GM19035 (cell line): ENCODE data around the gene KRTAP4-1.
"Not testable (repeated sequence)": the region's sequence is repeated elsewhere in the genome, so short reads cannot be mapped to it uniquely, and the experiment has no call there.

ENCODE experiments used
- ATAC-seq: cut with Tn5 transposase; IDR thresholded peaks from one replicate; pipeline ENCODE4 v1.9.1; 2021; ENCODE audit not compliant: unreplicated experiment

KRTAP4-1 gene

GRCh38 chr17:41176744-41177387 is 7.8 kb downstream of the KRTAP4-1 start:
- no peak for ATAC-seq

GRCh38 chr17:41171886-41172285 is 12.8 kb downstream of the KRTAP4-1 start:
- no peak for ATAC-seq

GRCh38 chr17:41168121-41168520 is 16.6 kb downstream of the KRTAP4-1 start, which contains the start of gene KRTAP4-3:
KRTAP4-3 (minus strand) TSS chr17:41168221; CDS start chr17:41168172, 49 bp downstream.
- ATAC-seq: no peak

GRCh38 chr17:41167561-41167960 is 17.1 kb downstream of the KRTAP4-1 start:
- no peak for ATAC-seq

- no peak for ATAC-seq
These were observed 20.9 kb downstream of the KRTAP4-1 start for GRCh38 chr17:41163828-41164227.

GRCh38 chr17:41160648-41161047 is 24.1 kb downstream of the KRTAP4-1 start, which contains the start of gene KRTAP4-4:
KRTAP4-4 (minus strand) TSS chr17:41160748; CDS start chr17:41160691, 57 bp downstream.
- ATAC-seq: no peak

GRCh38 chr17:41160190-41160589 is 24.5 kb downstream of the KRTAP4-1 start:
- ATAC-seq: not testable (repeated sequence)

- ATAC-seq: no peak
These were observed 30.9 kb downstream of the KRTAP4-1 start for GRCh38 chr17:41153856-41154255.

GRCh38 chr17:41151525-41151924 is 33.2 kb downstream of the KRTAP4-1 start:
- ATAC-seq: no peak

GRCh38 chr17:41150026-41150425 is 34.7 kb downstream of the KRTAP4-1 start:
- no peak for ATAC-seq

- ATAC-seq: no peak
These were observed 35.1 kb downstream of the KRTAP4-1 start, which contains the start of gene KRTAP4-5 for GRCh38 chr17:41149652-41149985. KRTAP4-5 (minus strand) TSS chr17:41149825; CDS start chr17:41149767, 58 bp downstream.

GRCh38 chr17:41148971-41149651 is 35.6 kb downstream of the KRTAP4-1 start:
- not testable (repeated sequence) for ATAC-seq

- no peak for ATAC-seq
These were observed 37.0 kb downstream of the KRTAP4-1 start for GRCh38 chr17:41147531-41148204.

- ATAC-seq: no peak
These were observed 39.5 kb downstream of the KRTAP4-1 start for GRCh38 chr17:41145261-41145660.

- ATAC-seq: no peak
These were observed 39.9 kb downstream of the KRTAP4-1 start for GRCh38 chr17:41144846-41145245.

- no peak for ATAC-seq
These were observed 43.4 kb downstream of the KRTAP4-1 start for GRCh38 chr17:41141361-41141760.

- no peak for ATAC-seq
These were observed 44.2 kb downstream of the KRTAP4-1 start, which contains the start of gene KRTAP4-6 for GRCh38 chr17:41140360-41141131. KRTAP4-6 (minus strand) TSS chr17:41140544; CDS start chr17:41140487, 57 bp downstream.

GRCh38 chr17:41139865-41140264 is 44.8 kb downstream of the KRTAP4-1 start:
- not testable (repeated sequence) for ATAC-seq
